ENCODE data around the gene CDH8.

- TF ChIP-seq, protein P1, sequence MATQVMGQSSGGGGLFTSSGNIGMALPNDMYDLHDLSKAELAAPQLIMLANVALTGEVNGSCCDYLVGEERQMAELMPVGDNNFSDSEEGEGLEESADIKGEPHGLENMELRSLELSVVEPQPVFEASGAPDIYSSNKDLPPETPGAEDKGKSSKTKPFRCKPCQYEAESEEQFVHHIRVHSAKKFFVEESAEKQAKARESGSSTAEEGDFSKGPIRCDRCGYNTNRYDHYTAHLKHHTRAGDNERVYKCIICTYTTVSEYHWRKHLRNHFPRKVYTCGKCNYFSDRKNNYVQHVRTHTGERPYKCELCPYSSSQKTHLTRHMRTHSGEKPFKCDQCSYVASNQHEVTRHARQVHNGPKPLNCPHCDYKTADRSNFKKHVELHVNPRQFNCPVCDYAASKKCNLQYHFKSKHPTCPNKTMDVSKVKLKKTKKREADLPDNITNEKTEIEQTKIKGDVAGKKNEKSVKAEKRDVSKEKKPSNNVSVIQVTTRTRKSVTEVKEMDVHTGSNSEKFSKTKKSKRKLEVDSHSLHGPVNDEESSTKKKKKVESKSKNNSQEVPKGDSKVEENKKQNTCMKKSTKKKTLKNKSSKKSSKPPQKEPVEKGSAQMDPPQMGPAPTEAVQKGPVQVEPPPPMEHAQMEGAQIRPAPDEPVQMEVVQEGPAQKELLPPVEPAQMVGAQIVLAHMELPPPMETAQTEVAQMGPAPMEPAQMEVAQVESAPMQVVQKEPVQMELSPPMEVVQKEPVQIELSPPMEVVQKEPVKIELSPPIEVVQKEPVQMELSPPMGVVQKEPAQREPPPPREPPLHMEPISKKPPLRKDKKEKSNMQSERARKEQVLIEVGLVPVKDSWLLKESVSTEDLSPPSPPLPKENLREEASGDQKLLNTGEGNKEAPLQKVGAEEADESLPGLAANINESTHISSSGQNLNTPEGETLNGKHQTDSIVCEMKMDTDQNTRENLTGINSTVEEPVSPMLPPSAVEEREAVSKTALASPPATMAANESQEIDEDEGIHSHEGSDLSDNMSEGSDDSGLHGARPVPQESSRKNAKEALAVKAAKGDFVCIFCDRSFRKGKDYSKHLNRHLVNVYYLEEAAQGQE (IDR thresholded peaks at IDR 0.05; ENCODE audit: low read depth) = no peak
- TF ChIP-seq EGR1 (IDR thresholded peaks at IDR 0.05; ENCODE audit: low read depth) (no peak), TCF7L2 (IDR thresholded peaks at IDR 0.05; ENCODE audit: borderline replicate concordance, extremely low read depth, insufficient read depth, insufficient read length) (no peak), CTCF (IDR thresholded peaks at IDR 0.05 in 2 of 3, conservative IDR thresholded peaks at IDR 0.05 in 1 of 3; ENCODE audit: borderline replicate concordance in 1 of 3, insufficient read depth in 1 of 3, low read depth in 2 of 3, low read length in 2 of 3) (no peak), MAX (IDR thresholded peaks at IDR 0.05) (no peak), ZFX (IDR thresholded peaks at IDR 0.05) (no peak), POLR2A (IDR thresholded peaks at IDR 0.05; ENCODE audit: borderline replicate concordance, extremely low read depth, insufficient read depth, insufficient read length) (no peak), EZH2 (IDR thresholded peaks at IDR 0.05) (no peak), SP1 (IDR thresholded peaks at IDR 0.05; ENCODE audit: low read depth) (no peak), ZBTB33 (IDR thresholded peaks at IDR 0.05; ENCODE audit: extremely low read depth, insufficient replicate concordance, low read length) (no peak), SRF (IDR thresholded peaks at IDR 0.05; ENCODE audit: low read depth) (no peak), POLR2AphosphoS5 (IDR thresholded peaks at IDR 0.05; ENCODE audit: low read depth, low read length) (no peak)
Observed at GRCh38 chr16:61872778-61873119, 163.5 kb downstream of the CDH8 start.
